IPS-18c (cell line): ENCODE measurements around the gene GYPA.
"Not testable (repeated sequence)": the region's sequence is repeated elsewhere in the genome, so short reads cannot be mapped to it uniquely, and the experiment has no call there.

Experiments
- H3K4me3 ChIP-seq: 2 replicates; pipeline ENCODE4 v1.7.0; 2013; ENCODE audit warnings: low read depth, mild to moderate bottlenecking, low read length, moderate library complexity; ENCODE audit not compliant: insufficient read depth
- H3K9me3 ChIP-seq: one replicate; pipeline ENCODE4 v1.6.1; 2013; ENCODE audit warnings: mild to moderate bottlenecking, low read length, moderate library complexity; ENCODE audit not compliant: control insufficient read depth, insufficient read depth

The GYPA gene

DNA sequence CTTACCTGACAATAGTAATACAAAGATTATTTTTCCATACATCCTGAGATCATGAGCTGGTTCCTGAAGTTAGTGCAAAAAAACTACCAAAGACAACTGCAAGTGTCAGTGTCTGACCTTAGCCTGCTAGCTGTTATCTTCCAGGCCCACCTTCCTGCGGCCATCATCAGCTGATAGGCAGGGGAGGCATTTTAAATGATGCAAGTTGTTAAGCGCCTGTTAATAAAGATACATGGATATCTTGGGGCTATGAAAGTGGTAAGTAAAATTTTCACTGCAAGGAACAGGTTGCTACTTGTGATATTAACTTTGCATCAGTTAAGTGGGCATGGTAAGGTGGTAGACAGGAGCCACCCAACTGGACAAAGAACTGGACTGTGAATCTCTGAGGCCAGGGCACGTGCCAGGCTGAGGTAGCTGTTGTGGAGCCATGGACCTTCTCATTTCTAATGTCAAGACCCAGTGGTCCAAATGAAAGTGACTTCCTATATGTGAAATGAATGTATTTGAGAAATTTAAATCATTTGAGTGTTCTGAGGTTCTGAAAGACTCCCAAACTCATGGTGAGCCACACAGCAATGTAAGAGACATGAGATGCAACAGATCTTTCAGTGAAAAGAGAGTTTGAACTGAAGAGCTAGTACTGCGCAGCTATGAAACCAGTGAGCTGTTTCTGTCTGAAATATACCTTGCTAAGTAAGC, at the start of gene GYPA:
Gene GYPA (minus strand): TSS at position 125 of the 702 bp plus-strand sequence. CDS start 83 bp downstream, at position 42.
- not testable (repeated sequence) for H3K9me3 ChIP-seq, H3K4me3 ChIP-seq

DNA sequence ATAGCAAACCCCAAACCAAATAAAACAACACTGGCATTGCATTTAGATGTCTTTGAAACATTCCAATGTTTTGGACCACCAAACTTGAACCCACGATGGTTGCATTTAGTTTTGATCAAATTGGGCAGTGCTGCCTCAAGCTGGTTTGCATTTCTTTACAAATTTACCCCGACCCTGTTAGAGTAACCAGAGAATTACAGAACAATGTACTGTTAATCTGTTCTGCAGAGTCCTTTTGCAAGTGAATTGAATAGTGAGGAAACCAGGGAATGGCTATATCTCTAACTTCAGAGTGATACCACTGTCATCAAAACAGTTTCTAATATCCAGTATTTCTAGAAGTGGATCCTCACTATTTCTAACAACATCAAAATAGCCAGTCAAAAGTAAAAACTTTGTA, 49.5 kb upstream of the GYPA start:
- Histone ChIP-seq H3K9me3 (peaks cover 2% of the 10 kb centered on the region), H3K4me3 (no peak overlapping the region)

DNA sequence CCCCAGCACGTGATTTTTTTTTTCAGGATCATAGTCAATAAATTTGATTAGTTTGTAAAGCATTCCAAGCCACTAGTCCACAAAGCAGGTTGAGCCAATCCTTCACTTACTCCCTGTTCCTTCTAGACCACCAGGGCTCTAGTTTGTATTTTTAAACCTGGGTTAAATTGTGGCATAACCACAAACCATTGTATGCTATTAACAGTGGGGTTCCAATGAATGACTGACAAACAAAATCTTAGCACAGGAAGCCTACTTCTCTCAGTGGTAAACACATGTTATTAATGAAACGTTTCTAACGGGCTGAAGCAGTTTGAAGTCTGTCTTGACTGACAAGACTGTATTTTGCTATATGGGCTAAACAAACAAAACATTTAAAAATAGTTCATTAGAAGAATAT, 48.6 kb upstream of the GYPA start:
- no peak overlapping the region for H3K4me3 ChIP-seq
- H3K9me3 ChIP-seq = peaks cover 2% of the 10 kb centered on the region

DNA sequence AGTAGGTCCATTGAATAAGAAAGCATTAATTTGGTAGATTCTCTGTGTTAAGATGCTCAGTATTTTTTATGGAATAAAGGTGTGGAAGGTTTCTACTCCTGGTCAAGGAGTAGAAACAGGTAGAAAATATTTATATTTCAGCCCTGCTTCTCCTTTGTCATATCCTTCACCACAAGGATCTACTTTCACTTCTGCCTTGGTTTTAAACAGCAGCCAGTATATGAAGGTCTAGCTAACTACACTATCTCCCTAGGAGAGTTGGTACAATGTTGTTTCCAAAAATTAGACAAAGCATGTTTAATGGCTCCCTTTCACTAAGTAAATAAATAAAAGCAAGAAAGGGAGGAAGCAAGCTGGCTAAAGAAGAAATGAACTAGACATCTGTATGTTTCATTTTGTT, 44.6 kb upstream of the GYPA start:
- H3K9me3 ChIP-seq = no peaks in the 10 kb centered on the region
- no peak overlapping the region for H3K4me3 ChIP-seq

DNA sequence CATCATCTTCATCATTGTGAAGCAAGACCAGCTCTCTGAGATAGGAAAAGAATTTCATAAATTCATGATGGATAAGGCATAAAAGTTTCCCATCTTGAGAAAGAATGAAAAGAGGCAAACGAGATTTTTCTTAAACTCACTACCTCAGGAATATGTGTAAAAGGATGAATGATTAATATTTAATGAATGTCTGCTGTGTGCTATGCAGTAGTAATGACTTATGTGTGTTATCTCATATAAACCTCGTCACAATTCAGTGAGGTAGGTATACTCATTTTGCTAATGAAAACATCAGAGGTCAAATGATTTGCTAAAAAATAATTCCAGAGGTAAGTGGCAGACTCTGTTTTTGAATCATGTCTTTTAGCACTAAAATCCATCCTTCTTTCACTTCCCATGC, 42.6 kb upstream of the GYPA start:
- H3K4me3 ChIP-seq = no peak overlapping the region
- H3K9me3 ChIP-seq = no peaks in the 10 kb centered on the region

DNA sequence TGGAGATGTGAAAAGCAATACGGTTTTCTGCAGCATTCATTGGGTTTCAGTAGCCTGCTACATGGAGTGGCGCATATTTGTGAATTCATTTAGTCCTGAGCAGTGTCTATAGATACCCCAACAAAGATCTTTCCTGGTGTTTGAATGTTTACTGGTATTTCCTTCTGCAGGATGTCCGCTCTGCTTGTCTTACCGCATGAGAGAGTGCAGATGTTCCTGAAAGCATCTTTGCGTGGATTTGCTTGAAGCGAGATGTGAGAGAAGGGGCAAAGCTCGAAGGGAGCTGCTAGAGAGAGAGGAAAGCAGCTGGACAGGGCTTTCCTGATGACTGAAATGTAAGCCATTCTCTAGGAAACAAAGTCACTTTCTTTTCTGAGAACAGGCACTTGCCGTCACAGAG, 40.9 kb upstream of the GYPA start:
- no peaks in the 10 kb centered on the region for H3K9me3 ChIP-seq

DNA sequence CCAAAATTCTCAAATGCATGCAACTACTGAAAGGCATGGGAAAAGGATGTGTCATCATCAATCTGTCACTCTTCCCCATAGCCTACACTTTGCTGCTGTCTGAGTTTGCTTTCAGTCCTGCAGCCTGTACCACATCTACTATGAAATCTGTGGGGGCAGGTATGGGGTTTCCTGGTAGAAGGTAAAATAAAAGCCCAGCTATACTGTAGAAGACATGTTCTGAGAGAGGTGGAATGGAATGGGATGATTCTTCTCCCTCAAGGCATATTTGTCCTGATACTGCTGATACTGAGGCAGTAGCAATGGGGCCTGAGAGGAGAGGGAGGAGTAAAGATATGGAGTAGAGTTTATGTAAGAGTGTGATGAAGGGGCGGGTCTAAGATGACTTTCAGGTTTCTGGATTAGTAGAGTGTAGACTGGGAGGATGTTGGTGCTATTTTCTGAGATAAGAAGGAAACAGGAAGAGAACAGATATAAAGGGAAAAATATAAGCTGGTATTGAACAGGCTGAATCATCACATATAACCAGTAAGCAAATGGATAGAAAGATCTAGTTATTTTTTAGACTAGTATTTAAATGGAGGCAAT, 38.7 kb upstream of the GYPA start:
- Histone ChIP-seq H3K4me3 (no peak overlapping the region), H3K9me3 (no peaks in the 10 kb centered on the region)

More for the DNA sequence above, 40.9 kb upstream of the GYPA start:
- no peak overlapping the region for H3K4me3 ChIP-seq

DNA sequence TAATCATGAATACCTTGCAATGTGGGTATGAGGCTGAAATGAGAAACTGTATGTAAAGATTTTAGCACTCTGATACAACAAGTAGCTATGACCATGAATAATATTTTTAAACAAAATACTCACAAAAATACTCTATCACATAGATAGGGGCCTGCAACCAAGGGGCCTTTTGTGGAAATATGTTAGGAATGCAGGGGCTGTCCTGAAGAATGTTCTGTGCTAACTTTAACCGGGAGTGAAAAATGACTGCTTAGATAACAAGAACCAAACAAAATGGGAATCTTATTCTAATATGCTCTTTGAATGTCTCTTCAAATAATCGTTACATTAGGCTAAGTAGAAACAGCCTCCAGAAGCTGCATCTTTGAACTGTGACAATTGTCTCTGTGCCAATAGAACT, 37.9 kb upstream of the GYPA start:
- Histone ChIP-seq H3K9me3 (no peaks in the 10 kb centered on the region), H3K4me3 (no peak overlapping the region)

DNA sequence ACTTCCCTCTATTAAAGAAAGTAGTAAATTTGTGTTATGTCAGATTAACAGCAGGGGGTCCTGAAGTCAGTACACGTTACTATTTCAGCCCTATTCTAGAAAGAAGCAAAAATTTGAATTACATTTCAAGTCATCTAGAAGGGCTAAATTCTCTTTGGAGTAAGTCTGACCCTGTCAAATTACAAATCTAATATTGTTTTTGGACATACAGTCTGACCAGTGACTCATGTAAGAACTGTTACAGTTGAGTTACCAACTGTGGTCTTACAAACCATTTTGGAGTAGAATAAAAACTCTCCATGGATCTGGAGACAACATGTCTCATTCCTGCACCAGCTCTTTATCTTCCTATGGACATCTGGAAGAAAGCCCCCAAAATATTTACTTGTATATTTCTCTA, 36.0 kb upstream of the GYPA start:
- no peak overlapping the region for H3K4me3 ChIP-seq

DNA sequence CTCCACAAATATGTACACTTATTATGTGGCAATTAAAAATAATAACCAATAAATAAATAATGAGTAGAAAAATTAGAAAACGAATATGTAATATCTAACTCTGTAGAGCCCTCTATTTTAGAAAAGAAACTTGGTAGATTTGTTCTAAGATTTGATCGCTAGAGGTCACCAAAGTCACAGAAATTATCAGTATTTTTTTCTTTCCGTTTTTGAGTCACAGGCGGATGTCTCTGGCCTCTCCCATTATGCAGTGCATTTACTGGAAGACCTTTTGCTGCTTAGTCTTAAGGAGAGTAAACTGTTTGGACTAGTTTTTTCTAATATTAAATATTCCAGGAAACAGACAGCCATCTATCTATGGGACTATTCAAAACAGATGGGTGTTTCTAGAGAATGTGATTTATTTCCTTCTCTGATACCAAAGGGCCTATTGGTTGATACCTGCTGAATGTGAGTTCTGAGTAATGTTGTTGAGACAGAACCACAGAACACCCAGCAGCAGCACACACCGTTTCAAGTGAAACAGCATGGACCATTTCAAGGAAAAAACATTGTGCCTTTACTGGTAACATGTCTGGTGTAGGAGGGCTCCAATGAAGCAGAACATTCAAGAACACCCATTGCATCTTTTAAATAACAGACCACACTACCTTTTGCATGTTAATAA, 34.0 kb upstream of the GYPA start:
- no peaks in the 10 kb centered on the region for H3K9me3 ChIP-seq
- H3K4me3 ChIP-seq = no peak overlapping the region

More for the DNA sequence above, 36.0 kb upstream of the GYPA start:
- H3K9me3 ChIP-seq = no peaks in the 10 kb centered on the region

DNA sequence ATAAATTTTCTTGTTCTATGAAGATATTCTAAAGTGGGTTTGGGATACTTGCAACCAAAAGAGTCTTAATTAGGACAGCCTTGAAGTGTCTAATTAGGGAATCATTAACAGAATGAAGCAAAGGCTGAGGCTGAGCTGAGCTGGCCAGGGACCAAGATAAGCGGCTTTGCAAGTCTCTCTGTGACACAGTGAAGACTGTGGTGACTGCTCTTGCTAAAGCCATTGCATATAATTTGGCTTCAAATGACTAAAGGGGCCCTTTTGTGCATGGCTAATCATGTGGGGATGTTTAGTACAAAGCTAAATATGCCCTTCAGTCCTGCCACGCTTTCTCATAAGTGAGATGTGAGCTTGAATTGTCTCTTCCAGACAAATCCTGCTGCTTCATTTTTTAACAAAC, 31.2 kb upstream of the GYPA start:
- no peaks in the 10 kb centered on the region for H3K9me3 ChIP-seq

DNA sequence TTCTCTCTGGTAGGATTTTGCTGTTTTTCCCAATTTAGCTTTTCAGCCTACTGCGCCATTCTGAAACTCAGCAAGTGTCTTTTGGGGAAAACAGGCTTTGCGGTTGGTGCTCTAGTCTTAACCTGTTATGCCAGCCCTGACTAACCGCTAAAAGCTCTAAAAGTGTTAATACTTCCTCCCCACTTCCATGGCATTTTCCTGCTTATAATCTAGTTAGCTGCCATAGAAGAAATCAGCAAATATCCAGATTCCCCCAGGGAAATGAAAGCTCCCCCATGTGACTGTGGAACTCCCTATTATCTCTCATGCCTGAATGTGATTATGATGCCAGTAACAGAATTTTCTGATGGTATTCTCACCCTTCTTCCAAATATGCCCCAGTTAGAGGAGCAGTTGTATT, 28.7 kb upstream of the GYPA start:
- Histone ChIP-seq H3K9me3 (peaks cover 1% of the 10 kb centered on the region), H3K4me3 (no peak overlapping the region)

More for the DNA sequence above, 31.2 kb upstream of the GYPA start:
- no peak overlapping the region for H3K4me3 ChIP-seq

DNA sequence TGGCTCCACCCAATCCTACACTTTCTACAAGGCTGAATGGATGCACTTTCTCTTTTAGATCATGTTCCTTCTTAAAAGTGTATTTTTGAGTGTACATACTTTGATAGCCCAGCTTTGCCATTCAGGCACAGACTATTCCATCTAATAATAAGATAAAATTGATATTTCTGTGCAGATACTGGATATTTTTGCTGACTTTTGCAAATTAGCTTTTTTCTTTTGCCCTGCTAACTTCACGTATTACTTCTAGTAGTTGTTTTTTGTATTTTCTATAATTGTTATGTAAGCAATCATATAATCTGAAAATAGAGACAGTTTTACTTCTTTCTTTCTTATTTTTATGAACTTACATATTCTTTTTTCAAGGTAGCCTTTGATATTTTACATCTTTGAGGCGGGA, 13.5 kb upstream of the GYPA start:
- H3K9me3 ChIP-seq = no peaks in the 10 kb centered on the region

DNA sequence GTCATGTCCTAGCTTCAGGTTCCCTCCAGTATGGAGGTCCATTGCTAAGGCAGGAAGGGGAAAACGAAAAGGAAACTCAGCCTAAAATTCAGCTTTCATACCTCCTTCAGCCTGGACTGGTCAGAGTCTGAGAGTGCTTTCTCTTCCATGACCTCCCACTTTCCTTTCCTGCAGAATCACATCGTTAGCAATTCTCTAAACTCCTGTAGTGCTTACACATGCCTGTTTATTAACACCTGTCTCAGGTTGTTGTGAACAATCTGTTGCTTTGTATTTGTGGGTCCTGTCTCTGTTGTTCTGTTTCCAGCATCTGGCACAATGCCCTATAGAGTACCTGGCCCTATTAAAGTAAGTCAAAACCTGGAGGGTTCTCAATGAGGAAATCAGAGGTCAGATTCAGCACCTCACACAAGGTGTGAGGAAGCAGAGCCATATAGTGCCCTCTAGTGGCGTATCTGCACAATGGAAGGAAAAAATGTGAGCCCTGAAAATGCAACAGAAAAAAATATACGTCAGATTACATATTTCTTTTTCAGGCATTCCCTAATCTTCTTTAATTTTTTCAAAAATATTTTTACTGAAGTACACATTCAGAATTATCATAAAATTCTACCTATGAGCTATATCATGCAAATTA, 2.3 kb upstream of the GYPA start:
- H3K9me3 ChIP-seq, H3K4me3 ChIP-seq: not testable (repeated sequence)

More for the DNA sequence above, 13.5 kb upstream of the GYPA start:
- no peak overlapping the region for H3K4me3 ChIP-seq

DNA sequence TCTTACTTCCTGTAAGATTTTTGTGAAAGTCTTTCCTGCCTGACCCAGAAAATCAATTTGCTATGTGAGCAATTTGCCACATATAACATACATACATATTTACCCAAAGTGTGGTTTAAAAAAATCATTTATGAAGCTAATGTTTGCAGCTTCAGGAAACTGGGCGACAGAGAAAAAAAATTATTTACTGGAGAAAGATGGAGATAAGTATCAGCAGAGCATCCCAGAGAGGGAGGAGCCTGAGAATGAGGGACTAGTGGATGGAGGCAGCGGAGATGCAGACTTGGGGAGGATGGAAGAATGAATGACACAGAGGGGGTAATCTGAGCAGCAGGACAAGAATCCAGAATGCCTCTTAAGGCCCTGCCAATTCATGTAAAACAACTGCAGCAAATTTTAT, 975 bp upstream of the GYPA start:
- H3K9me3 ChIP-seq = no peaks in the 10 kb centered on the region
- no peak overlapping the region for H3K4me3 ChIP-seq

DNA sequence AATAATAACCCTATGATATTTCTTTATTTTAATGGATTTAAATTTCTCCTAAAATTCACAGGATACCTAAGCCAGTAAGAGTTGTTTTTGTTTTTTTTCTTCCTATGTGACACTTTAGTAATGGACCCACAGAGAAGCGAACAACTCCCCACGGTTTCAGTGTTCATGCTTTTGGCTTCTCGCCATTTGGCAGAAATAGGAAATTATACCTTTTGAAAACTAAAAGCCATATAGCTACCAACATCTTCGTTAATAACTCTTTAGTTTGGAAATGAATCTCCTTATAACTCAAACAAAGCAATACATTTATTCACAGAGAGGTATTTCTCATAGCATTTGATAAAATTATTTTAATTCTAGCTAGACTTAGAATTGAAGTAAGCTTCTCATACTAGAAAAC, 527 bp downstream of the GYPA start:
- H3K4me3 ChIP-seq, H3K9me3 ChIP-seq: not testable (repeated sequence)

DNA sequence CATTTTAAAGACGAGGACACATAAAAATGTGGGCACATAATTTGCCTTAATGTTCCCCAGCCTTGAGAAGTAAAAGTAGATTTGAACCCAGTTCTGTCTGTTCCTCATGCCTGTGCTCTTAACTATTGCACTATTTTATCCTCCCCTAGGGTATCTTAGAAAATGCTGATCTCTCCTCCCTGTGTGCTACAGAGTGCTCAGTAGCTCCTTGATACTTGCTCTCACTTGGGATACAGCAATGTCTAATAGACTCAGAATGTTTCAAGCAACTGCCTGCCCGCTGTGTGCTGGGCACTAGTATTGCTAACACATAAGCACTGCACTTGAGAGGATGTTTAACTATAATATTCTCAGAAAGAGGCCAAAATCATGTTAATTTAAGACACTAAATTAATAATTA, 971 bp downstream of the GYPA start:
- H3K9me3 ChIP-seq, H3K4me3 ChIP-seq: not testable (repeated sequence)

DNA sequence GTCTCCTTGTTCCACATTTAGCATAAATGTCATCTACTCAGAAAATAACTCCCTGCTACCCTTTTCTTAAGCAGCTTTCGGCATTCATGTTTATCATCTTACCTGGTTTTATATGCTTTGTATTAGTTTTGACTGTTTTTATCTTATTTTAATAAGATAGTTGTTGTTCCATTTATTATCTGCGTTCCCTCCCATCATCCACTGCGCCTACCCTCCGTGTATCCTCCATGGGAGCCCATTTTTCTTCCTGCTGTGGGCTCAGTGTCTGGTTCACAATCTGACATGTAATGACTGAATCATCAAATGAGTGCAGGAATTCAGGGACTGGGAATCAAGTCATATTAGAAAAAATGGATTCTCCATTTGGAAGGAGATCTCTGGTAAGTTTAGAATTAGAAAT, 2.3 kb downstream of the GYPA start:
- H3K9me3 ChIP-seq, H3K4me3 ChIP-seq: not testable (repeated sequence)
